ENCODE results near the gene HDGFL1.

HDGFL1 gene

GRCh38 chr6:22558288-22558882 lies 11.0 kb upstream of the HDGFL1 start:
- no peak overlapping the region for H3K4me2 ChIP-seq (ENCODE audit: low read length)
- no peaks in the 10 kb centered on the region for H3K79me2 ChIP-seq (ENCODE audit: low read length)
- no peak overlapping the region for H3K9ac ChIP-seq (ENCODE audit: low read length)
- no peaks in the 10 kb centered on the region for H3K27me3 ChIP-seq (ENCODE audit: low read depth, low read length)
- no peak overlapping the region for H3K27ac ChIP-seq (ENCODE audit: low read length)
- H3K36me3 ChIP-seq (replicated peaks; ENCODE audit: low read depth, low read length): no peaks in the 10 kb centered on the region
- H4K20me1 ChIP-seq (ENCODE audit: insufficient read depth, low read length): no peaks in the 10 kb centered on the region
- H3K4me3 ChIP-seq (ENCODE audit: low read length): no peak overlapping the region
- H3K4me1 ChIP-seq (ENCODE audit: low read length): no peaks in the 10 kb centered on the region
- no peak overlapping the region for H2AFZ ChIP-seq (ENCODE audit: low read depth, low read length)
- H3K9me3 ChIP-seq (ENCODE audit: insufficient read depth, low read length): no peaks in the 10 kb centered on the region
- TF ChIP-seq CTCF (IDR thresholded peaks at IDR 0.05; ENCODE audit: low read depth, low read length): no peak
- TF ChIP-seq EZH2phosphoT487 (IDR thresholded peaks at IDR 0.05; ENCODE audit: low read depth): no peak

GRCh38 chr6:22568854-22569253 lies 512 bp upstream of the HDGFL1 start:
- Histone ChIP-seq H3K27ac (ENCODE audit: low read length) (no peak overlapping the region), H3K9me3 (ENCODE audit: insufficient read depth, low read length) (no peaks in the 10 kb centered on the region), H4K20me1 (ENCODE audit: insufficient read depth, low read length) (no peaks in the 10 kb centered on the region), H3K27me3 (ENCODE audit: low read depth, low read length) (no peaks in the 10 kb centered on the region), H2AFZ (ENCODE audit: low read depth, low read length) (no peak overlapping the region), H3K4me3 (ENCODE audit: low read length) (no peak overlapping the region), H3K79me2 (ENCODE audit: low read length) (no peaks in the 10 kb centered on the region), H3K4me2 (ENCODE audit: low read length) (no peak overlapping the region), H3K4me1 (ENCODE audit: low read length) (no peaks in the 10 kb centered on the region), H3K36me3 (replicated peaks; ENCODE audit: low read depth, low read length) (no peaks in the 10 kb centered on the region), H3K9ac (ENCODE audit: low read length) (no peak overlapping the region)
- no peak for TF ChIP-seq EZH2phosphoT487 (IDR thresholded peaks at IDR 0.05; ENCODE audit: low read depth)

GRCh38 chr6:22570185-22570551 lies 802 bp downstream of the HDGFL1 start:
- Histone ChIP-seq H3K9me3 (ENCODE audit: insufficient read depth, low read length) (no peaks in the 10 kb centered on the region), H2AFZ (ENCODE audit: low read depth, low read length) (no peak overlapping the region)

GRCh38 chr6:22575190-22575589 lies 5.8 kb downstream of the HDGFL1 start:
- Histone ChIP-seq H3K27me3 (ENCODE audit: low read depth, low read length) (no peaks in the 10 kb centered on the region), H3K36me3 (replicated peaks; ENCODE audit: low read depth, low read length) (no peaks in the 10 kb centered on the region), H3K4me1 (ENCODE audit: low read length) (no peaks in the 10 kb centered on the region), H2AFZ (ENCODE audit: low read depth, low read length) (no peak overlapping the region), H3K79me2 (ENCODE audit: low read length) (no peaks in the 10 kb centered on the region), H3K4me3 (ENCODE audit: low read length) (no peak overlapping the region), H3K9ac (ENCODE audit: low read length) (no peak overlapping the region), H3K9me3 (ENCODE audit: insufficient read depth, low read length) (no peaks in the 10 kb centered on the region), H3K4me2 (ENCODE audit: low read length) (no peak overlapping the region), H4K20me1 (ENCODE audit: insufficient read depth, low read length) (no peaks in the 10 kb centered on the region), H3K27ac (ENCODE audit: low read length) (no peak overlapping the region)
- no peak for TF ChIP-seq EZH2phosphoT487 (IDR thresholded peaks at IDR 0.05; ENCODE audit: low read depth)
- TF ChIP-seq CTCF (IDR thresholded peaks at IDR 0.05; ENCODE audit: low read depth, low read length): no peak

More at GRCh38 chr6:22570185-22570551, 802 bp downstream of the HDGFL1 start:
- Histone ChIP-seq H3K36me3 (replicated peaks; ENCODE audit: low read depth, low read length) (no peaks in the 10 kb centered on the region), H3K9ac (ENCODE audit: low read length) (no peak overlapping the region), H3K4me3 (ENCODE audit: low read length) (no peak overlapping the region), H3K79me2 (ENCODE audit: low read length) (no peaks in the 10 kb centered on the region), H3K27me3 (ENCODE audit: low read depth, low read length) (no peaks in the 10 kb centered on the region), H3K27ac (ENCODE audit: low read length) (no peak overlapping the region), H3K4me2 (ENCODE audit: low read length) (no peak overlapping the region), H4K20me1 (ENCODE audit: insufficient read depth, low read length) (no peaks in the 10 kb centered on the region), H3K4me1 (ENCODE audit: low read length) (no peaks in the 10 kb centered on the region)
- TF ChIP-seq EZH2phosphoT487 (IDR thresholded peaks at IDR 0.05; ENCODE audit: low read depth) (no peak), CTCF (IDR thresholded peaks at IDR 0.05; ENCODE audit: low read depth, low read length) (no peak)

Data from OCI-LY3 (cell line).